PC-9 (cell line): ENCODE data around the gene CSTF1. TPM values are rescaled to one million over a fixed set of nuclear protein-coding genes. Genes with fewer than 3 reads are reported as not detected.

ENCODE experiments used
- BruUV-seq: library from RNA; stranded (reverse); fragments of 400-500 nt; replicated peaks from 2 replicates; lab custom pipeline; 2021; lab: Mats Ljungman, UMichigan
- CTCF ChIA-PET: fragments of 300-600 bp; sonication (Branson Sonifier 250); formaldehyde crosslinking; loops from one replicate; lab custom pipeline; 2022; ENCODE audit warnings: antibody characterized with exemption; lab: Charles Lee
- POLR2A ChIA-PET: fragments of 300-600 bp; sonication (Branson Sonifier 250); formaldehyde crosslinking; loops from one replicate; lab custom pipeline; 2022; ENCODE audit warnings: antibody characterized with exemption; ENCODE audit not compliant: unreplicated experiment; lab: Charles Lee
- DNase-seq, 2 experiments: peaks; one replicate each; pipeline versions ENCODE4 v3.0.0 to v3.0.0-alpha.2; 2015 to 2022; ENCODE audit warnings: mixed read lengths in 1 of 2
- H2AFZ ChIP-seq: fragments of 200-600 bp; sonication (generic); 2 replicates; pipeline ENCODE4 v1.8.1; 2017; ENCODE audit warnings: antibody characterized with exemption
- H3F3A ChIP-seq: fragments of 200-600 bp; sonication (generic); 2 replicates; pipeline ENCODE4 v1.8.1; 2017; ENCODE audit warnings: antibody characterized with exemption, mild to moderate bottlenecking, low read depth; ENCODE audit not compliant: insufficient read depth
- H3K27ac ChIP-seq: fragments of 200-600 bp; sonication (generic); 2 replicates; pipeline ENCODE4 v1.6.1; 2016; ENCODE audit warnings: mixed run types
- H3K27me3 ChIP-seq: fragments of 200-600 bp; sonication (generic); 2 replicates; pipeline ENCODE4 v1.6.1; 2016; ENCODE audit warnings: low read depth, mixed run types; ENCODE audit not compliant: insufficient read depth
- H3K36me3 ChIP-seq: fragments of 200-600 bp; sonication (generic); 2 replicates; pipeline ENCODE4 v1.6.1; 2016; ENCODE audit warnings: low read depth, mixed run types
- H3K4me1 ChIP-seq: fragments of 200-600 bp; sonication (generic); replicated peaks from 2 replicates; pipeline ENCODE4 v1.6.1; 2016; ENCODE audit warnings: mixed run types; ENCODE audit not compliant: insufficient read depth
- H3K4me2 ChIP-seq: fragments of 200-600 bp; sonication (generic); 2 replicates; pipeline ENCODE4 v1.6.1; 2017; ENCODE audit warnings: mixed run types
- H3K4me3 ChIP-seq: fragments of 200-600 bp; sonication (generic); 2 replicates; pipeline ENCODE4 v1.6.1; 2016; ENCODE audit warnings: mixed run types
- H3K79me2 ChIP-seq: fragments of 200-600 bp; sonication (generic); 2 replicates; pipeline ENCODE4 v1.6.1; 2017; ENCODE audit warnings: low read depth, mixed run types
- H3K9me2 ChIP-seq: fragments of 200-600 bp; sonication (generic); 2 replicates; pipeline ENCODE4 v1.8.1; 2017; ENCODE audit warnings: mild to moderate bottlenecking; ENCODE audit not compliant: insufficient read depth
- H3K9me3 ChIP-seq: fragments of 200-600 bp; sonication (generic); 2 replicates; pipeline ENCODE4 v1.8.1; 2016; ENCODE audit warnings: low read depth; ENCODE audit not compliant: insufficient read depth
- H4K20me1 ChIP-seq: fragments of 200-600 bp; sonication (generic); 2 replicates; pipeline ENCODE4 v1.8.1; 2017; ENCODE audit not compliant: insufficient read depth
- EZH2 ChIP-seq: fragments of 200-600 bp; sonication (generic); IDR thresholded peaks from 2 replicates; pipeline ENCODE4 v1.8.0; 2017; ENCODE audit warnings: antibody characterized with exemption, low read depth
- intact Hi-C: fragments of 100-400 bp; cut with micrococcal nuclease; formaldehyde crosslinking; loops from one replicate; pipeline ENCODE4 v1.10.0; 2022; ENCODE audit not compliant: unreplicated experiment
- total RNA-seq: library from RNA; stranded (reverse); gene quantifications from 2 replicates; pipeline ENCODE4 v1.2.3, GENCODE V29; 2021
- TF ChIP-seq, protein P1 (sequence below): fragments of 200-600 bp; sonication (generic); conservative IDR thresholded peaks from 2 replicates; pipeline ENCODE4 v1.6.1; 2017; ENCODE audit warnings: mixed run types, antibody characterized with exemption, mild to moderate bottlenecking, moderate library complexity

CSTF1 gene
- total RNA-seq, 1 experiment from 2014 or later = 50.0 TPM

DNA sequence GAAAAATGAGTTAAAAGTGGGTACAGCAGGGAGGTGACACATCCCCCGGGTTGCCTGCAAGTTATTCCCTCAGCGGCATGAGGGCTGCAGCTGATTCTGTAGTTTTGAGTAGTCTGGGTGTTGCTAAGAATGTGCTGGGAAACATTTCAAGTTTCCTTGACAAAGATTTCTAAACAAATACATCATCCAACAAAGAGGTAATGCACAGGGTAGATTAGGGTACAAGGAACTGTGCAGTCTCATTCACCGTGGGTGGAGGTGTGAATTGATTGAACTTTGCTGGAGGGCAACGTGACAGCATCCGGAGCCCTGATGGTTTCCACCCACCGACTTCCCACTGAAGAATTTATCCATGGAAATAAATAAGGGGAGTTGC is 41.4 kb downstream of the CSTF1 start:
- Histone ChIP-seq H3K4me1 (no peaks in the 10 kb centered on the region), H4K20me1 (no peaks in the 10 kb centered on the region), H3K27ac (no peak overlapping the region), H3K4me3 (no peak overlapping the region), H3K4me2 (no peak overlapping the region), H3F3A (no peaks in the 10 kb centered on the region), H3K36me3 (no peaks in the 10 kb centered on the region), H2AFZ (no peak overlapping the region), H3K79me2 (no peaks in the 10 kb centered on the region), H3K9me2 (no peaks in the 10 kb centered on the region), H3K27me3 (no peaks in the 10 kb centered on the region), H3K9me3 (no peaks in the 10 kb centered on the region)
- DNase-seq = no peak
- TF ChIP-seq, protein P1, sequence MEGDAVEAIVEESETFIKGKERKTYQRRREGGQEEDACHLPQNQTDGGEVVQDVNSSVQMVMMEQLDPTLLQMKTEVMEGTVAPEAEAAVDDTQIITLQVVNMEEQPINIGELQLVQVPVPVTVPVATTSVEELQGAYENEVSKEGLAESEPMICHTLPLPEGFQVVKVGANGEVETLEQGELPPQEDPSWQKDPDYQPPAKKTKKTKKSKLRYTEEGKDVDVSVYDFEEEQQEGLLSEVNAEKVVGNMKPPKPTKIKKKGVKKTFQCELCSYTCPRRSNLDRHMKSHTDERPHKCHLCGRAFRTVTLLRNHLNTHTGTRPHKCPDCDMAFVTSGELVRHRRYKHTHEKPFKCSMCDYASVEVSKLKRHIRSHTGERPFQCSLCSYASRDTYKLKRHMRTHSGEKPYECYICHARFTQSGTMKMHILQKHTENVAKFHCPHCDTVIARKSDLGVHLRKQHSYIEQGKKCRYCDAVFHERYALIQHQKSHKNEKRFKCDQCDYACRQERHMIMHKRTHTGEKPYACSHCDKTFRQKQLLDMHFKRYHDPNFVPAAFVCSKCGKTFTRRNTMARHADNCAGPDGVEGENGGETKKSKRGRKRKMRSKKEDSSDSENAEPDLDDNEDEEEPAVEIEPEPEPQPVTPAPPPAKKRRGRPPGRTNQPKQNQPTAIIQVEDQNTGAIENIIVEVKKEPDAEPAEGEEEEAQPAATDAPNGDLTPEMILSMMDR = no peak
- no peak for TF ChIP-seq EZH2
- BruUV-seq = no TSS peak
- ChIA-PET POLR2A (no interaction called here), CTCF (no interaction called here)
- intact Hi-C loops = no loop called here

DNA sequence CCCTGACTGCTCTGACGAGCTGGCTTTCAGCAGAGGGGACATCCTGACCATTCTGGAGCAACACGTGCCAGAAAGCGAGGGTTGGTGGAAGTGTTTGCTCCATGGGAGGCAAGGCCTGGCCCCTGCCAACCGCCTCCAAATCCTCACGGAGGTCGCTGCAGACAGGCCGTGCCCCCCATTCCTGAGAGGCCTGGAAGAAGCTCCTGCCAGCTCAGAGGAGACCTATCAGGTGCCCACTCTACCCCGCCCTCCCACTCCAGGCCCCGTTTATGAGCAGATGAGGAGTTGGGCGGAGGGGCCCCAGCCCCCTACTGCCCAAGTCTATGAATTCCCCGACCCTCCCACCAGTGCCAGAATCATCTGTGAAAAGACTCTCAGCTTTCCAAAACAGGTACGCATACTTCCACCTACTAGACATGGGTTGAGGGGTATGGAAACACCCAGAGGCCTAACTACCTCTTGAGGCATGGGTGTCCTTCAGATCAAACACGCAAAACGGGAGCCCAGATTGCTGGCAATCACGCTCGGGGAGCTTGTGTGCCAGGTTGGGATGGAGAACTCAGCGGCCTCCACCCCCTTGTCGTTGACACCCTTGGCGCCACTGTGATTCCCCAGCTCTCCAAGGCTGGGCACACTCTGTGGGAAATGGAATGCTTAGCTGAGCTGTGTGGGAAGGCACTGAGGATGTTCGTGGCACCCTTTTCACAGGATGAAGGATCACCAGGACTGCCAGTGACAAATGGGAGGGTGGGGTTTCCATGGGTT is 44.9 kb downstream of the CSTF1 start:
- H2AFZ ChIP-seq = no peak overlapping the region
- no TSS peak for BruUV-seq
- ChIA-PET CTCF (no interaction called here), POLR2A (no interaction called here)
- no peak for TF ChIP-seq EZH2
- TF ChIP-seq, protein P1 = no peak
- no peaks in the 10 kb centered on the region for H4K20me1 ChIP-seq
- no peaks in the 10 kb centered on the region for H3K36me3 ChIP-seq
- intact Hi-C loops = no loop called here
- no peak for DNase-seq
- H3K27me3 ChIP-seq = no peaks in the 10 kb centered on the region
- H3K4me2 ChIP-seq = no peak overlapping the region
- H3K4me1 ChIP-seq = no peaks in the 10 kb centered on the region; the same call in 1 of the 2 replicates
- H3K27ac ChIP-seq = no peak overlapping the region
- H3F3A ChIP-seq = no peaks in the 10 kb centered on the region
- no peaks in the 10 kb centered on the region for H3K9me3 ChIP-seq
- H3K9me2 ChIP-seq = no peaks in the 10 kb centered on the region
- no peak overlapping the region for H3K4me3 ChIP-seq
- no peaks in the 10 kb centered on the region for H3K79me2 ChIP-seq

DNA sequence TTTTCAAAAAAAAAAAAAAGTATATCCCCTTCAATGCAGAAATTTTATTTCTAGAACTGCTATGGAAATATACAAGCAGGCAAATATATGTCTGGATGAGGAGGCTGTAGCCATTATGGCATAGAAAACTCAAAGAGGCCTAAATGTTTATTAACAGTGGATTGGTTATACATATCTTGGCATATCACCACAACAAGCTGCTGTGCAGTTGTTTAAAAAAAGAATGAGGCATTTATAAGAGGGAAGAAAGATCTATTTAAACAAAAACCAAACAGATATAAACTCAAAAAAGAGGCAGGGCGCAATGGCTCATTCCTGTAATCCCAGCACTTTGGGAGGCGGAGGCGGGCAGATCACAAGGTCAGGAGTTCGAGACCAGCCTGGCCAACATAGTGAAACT is 45.8 kb downstream of the CSTF1 start:
- Histone ChIP-seq H3K9me3 (no peaks in the 10 kb centered on the region), H3K27ac (no peak overlapping the region), H3K4me1 (no peaks in the 10 kb centered on the region; the same call in 1 of the 2 replicates), H2AFZ (no peak overlapping the region), H3K4me3 (no peak overlapping the region), H3F3A (no peaks in the 10 kb centered on the region), H3K79me2 (no peaks in the 10 kb centered on the region), H3K36me3 (no peaks in the 10 kb centered on the region), H3K9me2 (no peaks in the 10 kb centered on the region), H3K4me2 (no peak overlapping the region), H3K27me3 (no peaks in the 10 kb centered on the region), H4K20me1 (no peaks in the 10 kb centered on the region)
- CTCF ChIA-PET = no interaction called here
- intact Hi-C loops = no loop called here
- BruUV-seq = no TSS peak
- no peak for TF ChIP-seq EZH2
- TF ChIP-seq, protein P1 = no peak
- no peak for DNase-seq
- POLR2A ChIA-PET = no interaction called here
